ENCODE measurements around the gene KLHL29. TPM values are rescaled to one million over a fixed set of nuclear protein-coding genes. Genes with fewer than 3 reads are reported as not detected.

KLHL29 gene
- polyA plus RNA-seq, 3 donors = 11.8 to 16.7 (median 15.2) TPM

DNA sequence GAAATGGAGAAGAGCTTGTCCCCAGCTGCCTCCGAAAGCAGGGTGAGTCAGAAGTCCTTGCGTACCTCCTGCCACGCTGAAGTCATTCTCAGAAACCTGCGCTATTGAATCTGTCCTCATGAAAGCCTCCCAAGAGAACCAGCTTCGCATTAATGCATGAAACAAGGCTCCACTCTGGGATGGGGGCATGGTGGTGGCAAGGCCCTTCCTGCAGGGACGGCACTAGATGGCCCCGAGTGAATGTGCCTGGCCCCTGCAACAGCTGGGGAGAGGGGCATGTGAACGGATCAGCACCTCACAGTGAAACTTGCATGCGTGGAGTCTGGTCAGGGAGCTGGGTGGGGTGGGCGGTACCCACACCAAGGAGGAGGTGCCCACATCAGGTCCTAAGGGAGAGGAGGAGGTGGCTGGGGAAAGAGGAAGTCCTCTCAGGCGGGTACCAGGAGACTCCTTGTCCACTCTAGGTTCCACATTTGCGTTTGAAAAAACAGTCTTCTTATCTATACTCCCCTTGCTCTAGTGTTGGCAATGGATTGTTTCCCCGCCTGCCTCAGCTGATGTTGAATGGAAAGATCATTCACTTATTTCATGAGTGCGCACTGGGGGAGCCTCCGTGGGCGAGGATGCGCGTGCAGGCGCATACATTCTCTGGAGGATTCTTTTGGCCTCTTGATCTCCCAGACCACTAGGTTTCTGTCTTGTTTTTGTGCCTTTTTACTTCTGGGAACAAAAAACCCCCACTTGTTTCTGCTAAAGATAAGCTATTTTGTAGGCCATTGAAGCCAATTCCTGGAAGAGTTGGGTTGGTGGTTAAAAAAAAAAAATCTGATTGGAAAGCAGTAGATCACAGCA, 104.7 kb downstream of the KLHL29 start:
- no peak for DNase-seq

DNA sequence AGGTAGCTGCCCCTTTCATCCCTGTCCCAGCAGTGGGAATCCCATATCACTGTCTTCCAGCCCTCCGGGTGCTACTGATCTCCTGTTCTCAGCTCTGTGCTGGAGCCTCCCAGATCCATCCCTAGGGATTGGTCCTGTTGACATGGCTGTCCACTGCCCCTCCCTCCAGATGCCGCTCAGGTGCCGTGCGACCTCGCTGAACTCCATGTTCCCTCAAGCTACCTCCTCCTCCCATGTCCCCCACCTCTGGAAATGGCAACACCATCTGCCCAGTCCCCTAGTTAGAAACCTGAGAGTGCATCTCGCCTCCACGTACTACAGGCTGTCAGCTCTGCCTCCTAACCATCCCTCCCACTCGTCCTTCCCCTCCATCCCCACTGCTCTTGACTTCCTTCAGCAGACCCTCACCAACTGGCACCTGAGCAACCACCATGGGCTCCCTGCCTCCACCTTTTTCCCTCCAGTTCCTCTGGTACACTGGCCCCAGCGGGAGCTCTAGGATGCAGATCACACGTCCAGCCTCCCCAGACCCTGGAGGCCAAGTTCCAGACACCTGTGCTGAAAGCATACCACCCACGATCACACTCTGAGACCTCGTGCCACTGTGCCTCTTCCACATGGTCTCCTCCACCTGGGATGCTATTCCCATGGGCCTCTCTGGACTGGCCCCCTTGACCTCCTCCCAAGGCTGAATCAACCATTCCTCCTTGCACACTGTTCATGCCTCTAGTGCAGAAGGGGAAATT, 106.8 kb downstream of the KLHL29 start:
- no peak for DNase-seq

DNA sequence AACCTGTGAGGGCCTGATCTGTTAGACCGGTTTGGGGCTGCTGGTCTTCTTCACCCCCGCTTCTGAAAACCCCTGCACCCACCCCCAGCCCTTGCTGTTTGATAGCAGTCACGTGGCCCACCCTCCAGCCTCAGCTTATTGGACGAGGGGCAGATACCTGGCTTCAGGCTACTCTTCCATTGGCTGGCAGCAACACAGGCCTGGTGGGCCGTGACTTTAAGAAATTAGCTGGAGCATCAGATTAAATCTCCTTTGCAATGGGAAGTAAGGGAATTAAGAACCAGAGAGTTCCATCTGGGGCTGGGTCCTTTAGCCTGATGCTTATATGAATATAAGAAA, 107.3 kb downstream of the KLHL29 start:
- DNase-seq = no peak

DNA sequence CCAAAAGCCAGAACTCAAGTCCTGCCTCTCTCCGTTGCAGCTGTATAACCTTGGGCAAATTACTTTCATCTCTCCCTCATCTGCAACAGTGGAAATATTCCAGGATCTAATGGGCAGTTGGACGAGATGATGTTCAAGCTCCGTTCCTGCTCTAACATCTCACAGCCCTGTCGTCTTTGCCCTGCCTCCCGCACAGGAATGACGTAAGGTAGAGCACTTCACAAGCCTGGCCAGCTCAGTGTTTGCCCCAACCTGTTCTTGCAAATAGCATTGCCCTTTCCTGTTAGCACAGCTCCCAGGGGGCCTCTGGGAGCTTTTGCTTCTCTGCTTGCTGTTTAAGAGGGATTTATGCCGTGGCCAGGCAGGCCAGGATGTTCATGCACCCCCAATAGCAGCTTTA, 107.9 kb downstream of the KLHL29 start:
- DNase-seq = no peak

DNA sequence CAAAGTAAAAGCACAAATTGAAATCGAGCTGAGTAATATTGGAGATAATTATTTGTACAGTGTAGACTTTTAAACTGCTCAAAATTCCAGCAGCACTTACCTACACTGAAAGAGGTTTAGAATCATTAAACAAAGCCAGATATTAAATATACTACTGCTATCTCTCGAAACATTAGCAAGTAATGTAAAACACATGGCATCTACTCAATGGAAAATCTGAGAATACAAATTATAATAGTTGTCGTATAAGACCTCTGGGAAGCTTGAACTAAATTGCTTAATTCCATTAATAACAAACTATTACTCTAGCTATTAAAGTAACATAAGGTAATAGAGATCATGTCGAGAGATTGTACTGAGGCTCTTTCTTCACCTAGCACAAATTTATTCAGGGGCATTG, 108.9 kb downstream of the KLHL29 start:
- DNase-seq = no peak

DNA sequence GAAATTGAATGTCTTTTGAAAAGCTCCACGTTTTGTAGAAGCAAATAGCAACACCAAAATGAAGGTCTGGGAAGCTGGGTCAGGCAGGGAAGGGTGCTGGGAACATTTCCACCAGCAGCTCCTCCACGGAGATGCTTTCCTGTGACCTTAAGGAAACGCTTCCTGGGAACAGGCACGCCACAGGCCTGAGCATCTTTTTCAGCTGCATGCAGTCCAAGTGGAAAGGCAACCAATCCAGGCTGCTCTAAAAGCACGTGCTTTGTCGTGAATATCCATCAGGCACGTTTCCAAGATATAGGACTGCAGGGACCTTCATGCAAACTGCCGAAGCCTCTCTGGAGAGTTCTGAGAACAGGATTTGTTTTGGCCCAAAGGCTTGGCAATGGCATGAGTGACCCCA, 109.3 kb downstream of the KLHL29 start:
- no peak for DNase-seq

DNA sequence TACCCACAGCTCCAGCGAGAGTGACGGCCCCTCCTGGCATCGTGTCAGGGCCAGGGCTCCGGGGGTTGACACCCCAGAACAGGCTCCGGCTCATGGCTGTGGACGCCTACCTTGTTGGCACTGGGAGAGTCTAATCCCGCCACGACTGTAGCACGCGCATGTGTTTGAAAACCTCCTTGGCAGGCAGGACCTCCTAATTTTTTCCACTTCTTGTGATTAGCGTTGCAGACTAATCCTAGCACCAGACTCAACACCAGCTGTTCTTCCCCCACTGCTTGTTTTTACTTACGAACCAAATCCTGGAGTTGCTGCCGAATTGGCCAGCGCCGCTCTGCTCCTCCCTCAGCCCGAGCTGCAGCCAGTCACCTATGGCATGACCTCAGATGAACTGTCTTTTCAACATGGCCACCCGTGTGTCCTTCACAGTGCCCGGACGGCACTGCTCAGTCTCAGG, 110.7 kb downstream of the KLHL29 start:
- DNase-seq = no peak

DNA sequence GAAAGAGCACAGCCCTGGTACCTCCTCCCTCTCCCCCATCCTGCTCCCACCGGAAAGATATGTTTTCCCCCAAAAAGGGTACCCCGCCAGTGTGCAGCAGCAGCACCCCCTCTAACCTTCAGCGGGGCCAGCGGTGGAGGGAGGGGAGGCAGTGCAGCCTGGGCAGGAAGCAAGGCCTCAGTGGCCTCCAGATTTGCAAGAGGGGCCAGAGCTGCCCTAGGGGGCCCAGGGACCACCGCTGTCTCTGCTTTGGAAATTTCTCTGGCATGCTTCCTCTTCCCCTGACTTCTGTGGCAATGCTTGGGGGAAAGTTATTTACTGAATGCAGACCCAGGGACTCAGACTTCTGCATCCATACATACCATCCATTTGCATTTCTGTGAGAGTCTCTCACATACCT, 111.5 kb downstream of the KLHL29 start:
- DNase-seq = no peak

DNA sequence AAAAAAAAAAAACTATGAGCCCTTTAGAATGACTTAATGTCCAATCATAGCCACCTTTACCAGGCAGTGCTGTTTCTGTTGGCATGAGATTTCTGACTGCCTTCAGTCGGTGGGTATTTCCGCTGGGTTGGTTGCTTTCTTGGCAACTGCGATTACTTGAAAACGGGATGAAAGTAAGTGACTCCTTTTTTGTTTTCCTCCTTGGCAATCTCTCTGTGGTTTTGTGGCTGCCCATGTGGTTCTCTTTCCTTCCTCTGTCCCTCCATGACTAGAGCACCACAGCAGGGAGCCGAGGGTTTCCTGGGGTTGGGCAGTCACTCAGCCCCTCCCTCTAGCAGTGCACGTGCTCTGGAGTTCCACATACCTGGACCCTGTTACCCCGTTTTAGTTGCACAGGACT, 112.1 kb downstream of the KLHL29 start:
- DNase-seq = no peak

DNA sequence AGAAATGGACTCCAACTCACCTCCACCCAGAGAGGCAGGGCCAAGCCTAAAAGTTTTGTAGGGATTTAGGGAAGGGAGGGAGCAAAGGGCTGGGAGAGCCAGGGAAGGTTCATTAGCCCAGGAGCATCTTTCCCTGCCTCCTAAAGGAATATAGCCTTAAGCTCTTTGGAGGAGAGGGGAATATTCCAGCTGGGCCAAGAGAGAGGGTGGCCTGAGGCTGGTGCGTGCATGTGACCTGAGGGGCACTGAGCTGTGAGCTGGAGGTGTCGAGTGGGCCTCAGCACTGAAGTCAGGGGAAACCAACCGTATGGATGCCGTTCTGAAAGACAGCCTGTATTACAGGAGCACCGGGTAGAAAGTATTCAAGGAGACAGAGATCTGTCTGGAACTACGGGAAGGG, 112.6 kb downstream of the KLHL29 start:
- no peak for DNase-seq

DNA sequence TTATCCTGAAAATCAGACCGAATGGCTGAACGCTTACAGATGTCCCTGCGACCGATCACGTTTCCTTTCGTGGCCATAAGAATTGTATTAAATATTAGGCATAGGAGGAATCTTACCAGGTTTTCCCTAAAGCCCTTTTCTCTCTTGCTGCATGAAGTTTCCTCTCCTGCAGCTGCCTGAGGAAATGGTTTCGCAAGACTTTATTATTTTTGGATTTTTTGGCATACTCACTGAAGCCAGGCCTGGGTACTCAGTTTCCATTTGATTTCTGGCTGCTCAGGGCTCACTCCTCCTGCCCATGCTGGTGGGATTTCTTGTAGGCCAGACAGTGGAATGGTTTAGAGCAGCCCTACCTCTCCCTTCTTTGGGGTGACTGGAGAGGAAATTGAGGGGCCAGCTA, 114.0 kb downstream of the KLHL29 start:
- no peak for DNase-seq

DNA sequence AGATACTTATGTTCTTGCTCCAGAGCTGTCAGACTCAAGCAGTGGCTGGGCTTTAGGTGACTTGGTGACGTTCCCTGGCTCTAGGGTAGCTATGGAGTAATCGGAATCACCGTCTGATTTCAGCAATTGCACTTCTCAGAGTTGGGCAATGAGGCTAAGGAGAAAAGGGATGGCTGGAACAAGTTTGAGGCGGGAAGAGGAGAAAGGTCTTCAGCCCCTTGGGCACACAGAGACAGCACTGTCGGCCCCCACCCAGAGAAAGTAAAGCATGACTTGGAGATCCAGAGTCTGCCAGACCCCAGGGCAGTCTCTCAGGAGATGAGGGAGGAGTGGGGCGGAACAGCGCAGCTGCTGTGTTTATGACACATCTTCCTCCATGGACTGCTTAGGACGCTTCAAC, 114.5 kb downstream of the KLHL29 start:
- DNase-seq = no peak

DNA sequence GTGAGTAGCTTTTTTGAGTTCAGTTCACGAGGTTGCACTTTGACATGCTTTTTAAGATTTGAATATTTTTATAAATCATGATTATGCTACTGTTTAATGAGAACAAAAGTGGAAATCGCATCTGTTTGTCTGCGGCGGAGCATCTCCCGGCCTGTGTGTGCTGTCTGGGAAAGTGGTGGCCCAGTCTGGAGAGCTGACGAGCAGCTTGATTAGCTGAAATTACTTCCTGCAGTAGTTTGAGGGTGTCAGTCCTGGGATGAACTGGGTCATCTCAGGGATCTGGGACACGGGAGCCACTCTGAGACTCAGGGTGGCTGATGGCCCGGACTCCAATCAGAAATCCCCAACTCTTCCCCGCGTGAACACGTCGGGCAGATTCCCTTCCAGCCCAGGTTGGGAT, 115.9 kb downstream of the KLHL29 start:
- DNase-seq = no peak

DNA sequence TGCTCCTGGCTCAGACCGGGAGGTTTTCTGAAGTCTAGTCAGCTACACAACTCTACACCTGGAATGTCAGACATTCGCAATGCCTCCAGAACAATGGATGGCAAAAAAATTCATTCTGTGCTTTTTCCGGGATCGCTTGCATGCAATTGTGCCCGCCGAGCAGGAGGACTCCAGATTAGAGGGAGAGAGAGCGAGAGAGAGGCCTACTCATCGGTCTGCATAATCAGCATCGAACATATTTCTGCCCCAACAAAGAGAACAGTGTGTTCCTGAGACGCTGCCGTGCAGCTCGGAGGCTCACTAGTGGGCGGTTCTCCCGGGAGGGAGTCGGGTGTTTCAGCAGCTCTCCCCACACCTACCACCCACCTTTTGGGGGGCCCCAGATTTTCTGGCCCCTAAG, 117.1 kb downstream of the KLHL29 start:
- no peak for DNase-seq

DNA sequence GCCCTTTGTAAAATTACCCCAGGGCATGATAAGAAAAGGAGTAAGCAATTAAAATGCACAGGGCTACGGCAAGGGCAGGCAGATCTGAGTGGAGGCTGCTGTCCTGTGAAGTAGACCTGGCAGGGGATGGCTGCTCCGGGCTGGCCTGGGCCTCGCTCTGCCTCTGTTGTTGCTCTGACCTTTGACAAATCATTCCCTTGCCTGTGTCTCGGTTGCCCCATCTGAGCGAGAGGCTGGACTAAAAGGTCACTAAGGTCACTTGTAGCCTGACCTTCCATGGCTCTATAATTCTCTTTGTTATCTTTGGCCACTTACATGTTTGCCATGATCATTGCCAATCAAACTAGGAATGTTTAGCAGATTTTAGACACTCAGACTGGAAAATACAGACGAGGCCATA, 118.1 kb downstream of the KLHL29 start:
- DNase-seq = no peak

DNA sequence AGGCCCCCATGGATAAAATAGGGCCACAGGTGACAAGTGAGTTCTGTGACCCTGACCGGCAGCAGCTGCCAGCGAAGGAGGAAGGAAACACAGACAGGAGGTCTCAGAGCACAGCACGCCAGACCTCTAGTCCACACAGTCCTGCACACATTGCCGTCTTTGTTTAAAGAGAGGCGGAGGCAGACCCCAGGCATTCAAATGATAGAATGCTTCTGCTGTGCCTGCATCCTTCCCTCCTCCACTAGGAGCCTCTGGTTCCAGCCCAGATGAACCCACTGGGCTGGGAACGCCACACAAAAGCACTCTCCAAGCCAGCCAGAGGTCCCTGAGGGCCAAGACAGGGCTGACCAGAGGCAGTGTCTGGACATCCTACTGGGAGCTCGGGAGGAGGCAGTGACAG, 118.7 kb downstream of the KLHL29 start:
- DNase-seq = no peak

DNA sequence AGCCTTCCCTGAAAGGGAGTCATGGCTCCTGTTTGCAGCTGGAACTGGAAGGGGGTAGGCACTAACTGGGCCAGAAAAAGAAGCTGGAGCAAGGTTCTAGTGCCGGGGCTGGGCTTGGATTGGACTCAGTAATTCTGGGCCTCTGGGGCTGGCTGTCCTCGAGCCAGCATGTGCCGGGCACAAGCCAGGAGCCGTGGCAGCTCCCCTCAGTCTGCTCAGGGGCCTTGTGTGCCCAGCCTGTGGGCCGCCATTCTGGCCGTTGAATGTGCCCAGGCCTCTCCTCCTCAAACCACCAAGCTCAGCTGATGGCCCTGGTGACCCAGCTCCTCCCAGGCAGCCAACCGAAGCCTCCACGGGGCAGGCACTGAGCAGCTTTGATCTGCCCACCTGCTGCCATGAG, 119.6 kb downstream of the KLHL29 start:
- DNase-seq = no peak

DNA sequence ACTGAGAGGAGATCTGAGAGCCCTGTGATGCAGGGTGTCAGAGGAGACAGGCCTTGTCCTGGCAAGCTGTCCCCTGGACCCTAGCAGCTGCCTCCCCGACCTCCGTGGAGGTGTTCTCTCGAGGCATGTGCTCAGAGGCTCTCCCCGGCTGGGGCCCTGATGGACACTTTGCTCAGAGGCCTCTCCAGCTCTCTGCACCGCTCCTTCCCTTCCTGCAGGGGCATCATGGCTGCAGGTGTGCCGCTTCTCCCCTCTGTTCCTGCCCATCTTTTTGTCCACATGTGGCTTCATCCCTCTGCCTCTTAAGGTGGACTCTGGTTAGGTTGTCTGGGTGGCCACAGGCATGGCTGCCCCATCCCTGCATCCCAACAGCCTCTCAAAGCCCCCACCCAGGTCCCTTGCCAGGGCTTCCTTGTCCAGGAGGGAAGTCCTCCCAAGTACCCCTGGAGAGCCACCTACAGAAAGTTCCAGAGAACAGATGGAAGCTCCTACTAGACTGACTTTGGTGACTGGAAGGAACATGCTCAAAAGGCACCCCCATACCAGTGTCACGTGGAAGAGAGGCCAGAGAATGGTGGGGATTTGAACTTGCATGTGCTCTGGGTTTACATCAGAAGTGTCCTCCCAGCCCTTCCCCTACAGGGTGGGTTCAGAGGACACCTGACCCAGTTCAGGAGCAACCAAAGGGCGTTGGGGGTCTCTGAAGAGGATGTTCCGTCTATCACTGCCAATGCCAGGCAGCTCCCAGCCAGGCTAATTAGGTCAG, 120.4 kb downstream of the KLHL29 start:
- no peak for DNase-seq

DNA sequence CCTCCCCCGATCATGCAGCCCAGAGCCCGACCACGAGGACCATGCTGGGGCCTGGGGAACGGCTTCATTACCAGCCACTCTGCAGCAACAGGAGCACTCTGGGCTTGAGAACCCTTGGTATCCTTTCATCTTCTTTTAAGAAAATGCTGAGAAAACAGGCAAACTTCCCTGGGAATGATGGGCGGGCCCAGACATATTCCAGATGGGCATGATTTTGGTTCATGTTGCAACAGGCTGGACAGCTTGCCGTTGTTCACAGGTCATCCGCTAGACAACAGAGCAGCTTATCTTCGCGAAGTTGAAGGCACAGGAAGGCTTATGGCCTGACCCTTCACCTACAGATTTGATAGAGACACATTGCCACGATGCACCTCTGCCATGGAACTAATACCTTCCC, 121.0 kb downstream of the KLHL29 start:
- no peak for DNase-seq

DNA sequence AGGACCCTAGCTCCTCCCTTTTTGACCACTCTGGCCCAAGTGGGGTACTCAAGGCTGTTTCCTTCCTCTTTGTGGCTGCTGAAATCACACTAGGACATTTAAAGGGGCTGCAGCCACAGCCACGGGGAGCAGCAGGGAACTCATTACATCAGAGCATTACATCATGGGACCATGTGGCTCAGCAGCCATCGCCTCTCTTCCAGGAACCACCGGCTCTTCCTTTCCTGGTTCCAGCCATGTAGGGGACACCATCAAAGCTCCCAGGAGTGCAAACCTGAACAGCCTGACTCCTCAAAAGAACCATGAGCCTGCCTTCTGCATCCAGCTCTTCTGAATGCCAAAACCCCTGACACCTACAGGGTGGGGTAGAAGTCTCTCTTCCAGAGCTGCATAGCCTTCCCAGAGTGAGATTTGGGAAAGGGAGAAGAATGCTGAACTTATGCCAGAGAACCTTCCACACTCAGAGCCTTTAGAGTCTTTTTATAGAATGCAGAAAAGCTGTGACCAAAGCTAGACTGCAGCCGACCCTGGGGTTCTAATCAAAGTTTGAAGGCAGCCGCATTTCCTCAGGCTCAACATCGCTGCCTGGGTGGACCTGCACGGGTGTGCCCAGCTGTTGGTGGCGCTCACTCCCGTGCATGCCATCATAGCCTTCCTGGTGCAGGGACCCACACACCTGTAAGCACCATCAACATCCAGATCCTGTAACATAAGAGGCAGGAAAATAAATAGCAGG, 121.7 kb downstream of the KLHL29 start:
- no peak for DNase-seq

DNA sequence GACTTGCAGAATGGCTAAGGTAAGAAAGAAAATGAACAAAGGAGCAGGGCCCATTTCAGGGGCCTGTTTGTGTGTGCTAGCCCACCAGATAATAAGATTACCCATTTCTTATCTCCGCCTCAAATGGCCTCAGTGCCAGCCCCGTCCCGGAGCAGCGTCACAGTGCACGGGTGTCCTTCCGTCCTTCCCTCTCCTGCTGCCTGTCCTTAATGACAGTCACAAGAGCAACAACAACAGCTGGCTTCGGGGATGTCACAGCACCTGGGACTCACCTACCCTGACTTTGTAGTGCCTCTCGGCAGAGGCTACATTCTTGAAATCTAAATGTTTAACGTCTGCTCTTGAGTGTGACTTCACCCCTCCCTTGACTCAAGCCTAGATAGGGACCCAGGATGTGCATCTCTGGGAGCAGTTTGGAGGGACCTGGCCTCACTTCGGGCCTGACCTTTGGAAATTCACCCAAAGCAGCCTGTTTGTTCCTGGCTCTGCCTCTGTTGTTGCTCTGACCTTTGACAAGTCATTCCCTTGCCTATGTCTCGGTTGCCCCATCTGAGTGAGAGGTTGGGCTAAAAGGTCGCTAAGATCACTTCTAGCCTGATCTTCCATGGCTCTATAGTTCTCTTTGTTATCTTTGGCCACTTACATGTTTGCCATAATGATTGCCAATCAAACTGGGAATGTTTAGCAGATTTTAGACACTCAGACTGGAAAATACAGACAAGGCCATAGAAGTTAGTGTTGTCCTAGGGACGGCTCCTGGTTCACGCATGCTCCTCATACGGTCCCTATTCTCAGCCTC, 122.5 kb downstream of the KLHL29 start:
- DNase-seq = no peak

All from renal pelvis (tissue), 4 donors.